CD4-positive, alpha-beta T cell treated with Interleukin-21 for 1 hour (primary cell): ENCODE data around the gene ARHGEF37.
A peak's percentile ranks its signal among the peaks of the same experiment; 100 is the strongest.
"Not testable (repeated sequence)": the region's sequence is repeated elsewhere in the genome, so short reads cannot be mapped to it uniquely, and the experiment has no call there.

Experiments used
- DNase-seq: peaks from one replicate; pipeline ENCODE4 v3.0.0-alpha.2; 2020

The ARHGEF37 gene, protein sequence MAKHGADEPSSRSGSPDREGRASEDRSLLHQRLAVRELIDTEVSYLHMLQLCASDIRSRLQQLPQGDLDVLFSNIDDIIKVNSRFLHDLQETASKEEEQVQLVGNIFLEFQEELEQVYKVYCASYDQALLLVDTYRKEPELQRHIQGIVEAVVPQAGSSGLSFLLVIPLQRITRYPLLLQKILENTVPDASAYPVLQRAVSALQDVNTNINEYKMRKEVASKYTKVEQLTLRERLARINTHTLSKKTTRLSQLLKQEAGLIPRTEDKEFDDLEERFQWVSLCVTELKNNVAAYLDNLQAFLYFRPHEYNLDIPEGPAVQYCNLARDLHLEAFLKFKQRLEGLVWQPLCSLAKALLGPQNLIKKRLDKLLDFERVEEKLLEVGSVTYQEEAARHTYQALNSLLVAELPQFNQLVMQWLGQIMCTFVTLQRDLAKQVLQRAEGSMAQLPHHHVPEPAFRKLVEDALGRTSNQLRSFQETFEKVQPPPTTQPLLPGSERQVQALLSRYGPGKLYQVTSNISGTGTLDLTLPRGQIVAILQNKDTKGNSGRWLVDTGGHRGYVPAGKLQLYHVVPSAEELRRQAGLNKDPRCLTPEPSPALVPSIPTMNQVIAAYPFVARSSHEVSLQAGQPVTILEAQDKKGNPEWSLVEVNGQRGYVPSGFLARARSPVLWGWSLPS

DNA sequence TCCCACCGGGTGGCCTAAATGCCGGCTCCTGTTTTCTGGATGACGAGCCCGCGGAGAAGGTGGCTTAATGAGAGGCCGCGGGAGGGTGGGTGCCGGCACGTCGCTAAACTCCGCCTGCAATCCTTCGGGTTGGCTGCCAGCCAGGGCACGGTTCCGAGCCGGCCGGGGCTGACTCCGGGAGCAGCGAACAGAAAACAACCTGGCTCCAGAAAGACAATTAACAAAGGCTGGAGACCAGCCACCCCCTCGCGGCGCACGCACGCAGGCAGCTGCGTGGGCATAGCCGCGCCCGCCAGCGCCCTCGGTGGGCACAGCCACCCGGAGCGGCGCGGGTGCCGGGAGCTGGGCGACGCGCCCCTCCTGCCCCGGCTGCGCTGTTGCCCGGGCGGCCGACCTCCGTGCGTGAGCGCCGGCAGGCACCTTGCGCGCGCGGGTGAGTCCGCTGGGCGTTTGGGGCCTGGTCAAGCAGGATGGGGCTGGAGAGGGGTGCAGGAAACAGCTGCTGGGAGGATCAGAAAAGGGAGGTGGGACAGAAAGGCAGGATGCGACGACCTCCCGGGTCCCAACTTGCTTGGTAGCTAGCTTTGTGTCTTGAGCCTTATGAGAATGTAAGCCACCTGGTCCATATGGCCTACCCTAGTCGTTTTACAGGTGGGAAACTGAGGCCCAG lies at the start of gene ARHGEF37:
TSS of gene ARHGEF37 (plus strand) at position 307 of the 670 bp plus-strand sequence. CDS start 16,272 bp downstream, outside the sequence.
- DNase-seq, result peak; percentile 18

DNA sequence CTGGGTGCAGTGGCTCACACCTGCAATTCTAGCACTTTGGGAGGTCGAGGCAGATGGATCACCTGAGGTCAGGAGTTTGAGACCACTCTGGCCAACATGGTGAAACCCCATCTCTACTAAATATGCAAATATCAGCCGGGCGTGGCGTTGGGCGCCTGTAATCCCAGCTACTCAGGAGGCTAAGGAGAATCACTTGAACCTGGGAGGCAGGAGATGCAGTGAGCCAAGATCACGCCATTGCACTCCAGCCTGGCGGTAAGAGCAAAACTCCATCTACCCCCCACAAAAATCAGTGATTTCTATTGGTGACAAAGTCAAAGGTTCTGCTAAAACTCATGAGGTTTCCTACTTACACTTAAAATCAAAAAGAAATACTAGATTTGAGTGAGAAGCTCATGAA lies 48.9 kb upstream of the ARHGEF37 start:
- no peak for DNase-seq

DNA sequence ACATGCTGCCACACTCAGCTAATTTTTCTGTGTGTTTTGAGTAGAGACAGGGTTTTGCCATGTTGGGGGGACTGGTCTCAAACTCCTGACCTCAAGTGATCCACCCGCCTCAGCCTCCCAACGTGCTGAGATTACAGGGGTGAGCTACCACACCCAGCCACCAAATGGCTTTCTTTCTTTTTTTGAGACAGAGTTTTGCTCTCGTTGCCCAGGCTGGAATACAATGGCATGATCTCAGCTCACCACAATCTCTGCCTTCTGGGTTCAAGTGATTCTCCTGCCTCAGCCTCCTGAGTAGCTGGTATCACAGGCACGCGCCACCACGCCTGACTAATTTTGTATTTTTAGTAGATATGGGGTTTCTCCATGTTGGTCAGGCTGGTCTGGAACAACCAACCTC lies 45.5 kb upstream of the ARHGEF37 start:
- DNase-seq, result not testable (repeated sequence)

DNA sequence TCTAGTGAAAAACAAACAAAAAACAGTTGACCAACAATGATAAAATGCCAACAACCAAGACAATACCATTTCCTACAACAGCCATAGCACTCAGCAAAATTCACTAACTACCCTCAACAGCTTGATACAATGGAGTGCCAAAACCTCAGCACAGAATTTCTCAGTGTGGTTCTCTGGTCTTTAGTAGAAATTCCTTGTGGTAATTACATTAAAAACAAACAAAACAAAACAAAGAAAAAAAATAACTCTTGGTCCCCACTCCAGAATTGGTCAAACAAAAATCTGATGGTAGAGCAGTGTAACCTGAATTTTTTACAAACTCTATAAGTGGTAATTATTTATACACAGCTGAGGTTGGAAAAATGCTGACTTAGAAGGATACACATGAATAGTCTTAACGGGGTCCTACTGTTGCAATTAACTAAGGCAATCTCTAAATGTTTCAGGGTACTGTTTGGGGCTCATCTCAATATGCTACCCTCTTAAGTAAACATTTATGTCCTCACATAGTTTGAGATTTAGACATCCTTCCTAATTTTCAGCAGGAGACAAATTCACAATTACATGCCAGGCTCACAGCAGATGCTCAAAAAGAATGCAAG lies 43.8 kb upstream of the ARHGEF37 start:
- DNase-seq, result no peak

DNA sequence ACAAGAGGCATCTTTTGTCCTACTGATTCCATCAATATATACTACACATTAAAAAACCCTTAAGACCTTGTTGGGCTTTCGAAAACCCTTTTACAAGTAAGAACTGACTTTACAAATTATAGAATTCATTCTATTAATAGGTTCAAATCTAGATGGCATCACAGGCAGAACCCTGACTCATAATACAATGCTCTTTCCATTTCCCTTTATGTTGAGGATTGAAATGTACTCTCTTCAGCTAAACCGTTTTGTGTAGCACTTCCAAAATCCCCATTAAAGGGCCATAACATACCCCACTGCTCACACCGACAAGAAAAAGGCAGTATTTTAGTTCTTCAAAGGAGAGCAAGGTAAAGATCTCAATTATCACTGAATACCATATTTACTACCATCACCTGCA lies 41.2 kb upstream of the ARHGEF37 start:
- no peak for DNase-seq

DNA sequence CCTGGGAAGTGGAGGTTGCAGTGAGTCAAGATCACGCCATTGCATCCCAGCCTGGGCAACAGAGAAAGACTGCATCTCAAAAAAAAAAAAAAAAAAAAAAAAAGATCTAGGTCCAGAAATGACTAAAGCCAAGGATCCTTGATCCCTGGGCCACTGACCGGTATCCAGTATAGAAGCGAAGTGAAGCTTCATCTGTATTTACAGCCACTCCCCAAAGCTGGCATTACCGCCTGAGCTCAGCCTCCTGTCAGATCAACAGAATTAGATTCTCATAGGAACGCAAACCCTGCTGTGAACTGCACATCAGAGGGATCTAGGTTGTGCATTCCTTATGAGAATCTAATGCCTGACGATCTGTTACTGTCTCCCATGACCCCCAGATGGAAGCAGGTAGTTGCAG lies 39.4 kb upstream of the ARHGEF37 start:
- no peak for DNase-seq

DNA sequence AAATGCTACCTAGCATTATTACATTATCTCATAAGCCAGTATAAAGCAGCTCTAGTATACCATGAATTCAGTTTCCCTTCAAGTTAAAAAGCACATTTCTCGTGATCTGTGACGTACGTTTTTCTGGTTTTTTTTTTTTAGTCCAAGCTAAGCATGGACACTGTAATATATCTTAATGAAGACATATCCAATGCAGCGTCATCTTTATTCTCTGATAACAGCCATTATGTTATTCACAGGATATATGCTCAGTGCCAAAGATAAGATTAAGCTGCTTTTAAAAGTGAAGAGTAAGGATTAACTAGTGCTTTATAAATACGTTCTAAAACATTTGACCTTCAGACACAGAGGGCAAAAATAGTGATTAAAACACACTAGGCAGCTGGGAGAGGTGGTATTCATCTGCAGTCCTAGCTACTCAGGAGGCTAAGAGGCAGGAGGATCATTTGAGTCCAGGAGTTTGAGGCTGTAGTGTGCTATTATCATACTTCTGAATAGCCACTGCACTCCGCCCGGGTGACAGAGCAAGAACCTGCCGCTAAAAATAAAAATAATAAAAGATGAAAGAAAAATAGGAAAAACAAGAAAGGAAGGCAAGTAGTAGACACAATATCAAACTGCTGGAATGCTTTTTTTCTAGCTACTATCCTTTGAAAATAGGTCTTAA lies 37.8 kb upstream of the ARHGEF37 start:
- no peak for DNase-seq

DNA sequence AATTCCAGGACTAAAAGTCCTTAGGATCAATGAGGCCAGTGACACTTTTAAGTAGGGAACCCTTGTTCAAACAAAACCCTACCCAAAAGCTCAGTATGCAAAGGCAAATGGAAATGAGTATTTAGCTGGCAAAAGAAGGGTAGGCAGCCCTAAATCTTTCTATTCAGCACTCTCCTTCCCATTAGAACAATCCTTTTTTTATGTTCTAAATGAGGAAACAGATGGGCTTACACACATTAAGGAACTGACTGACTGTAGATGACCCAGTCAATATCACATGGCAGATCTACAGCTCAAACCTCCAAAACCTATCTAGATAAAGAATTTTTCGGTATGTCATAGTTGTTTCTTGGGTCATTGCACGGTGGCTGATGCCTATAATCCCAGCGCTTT lies 37.3 kb upstream of the ARHGEF37 start:
- DNase-seq, result no peak

DNA sequence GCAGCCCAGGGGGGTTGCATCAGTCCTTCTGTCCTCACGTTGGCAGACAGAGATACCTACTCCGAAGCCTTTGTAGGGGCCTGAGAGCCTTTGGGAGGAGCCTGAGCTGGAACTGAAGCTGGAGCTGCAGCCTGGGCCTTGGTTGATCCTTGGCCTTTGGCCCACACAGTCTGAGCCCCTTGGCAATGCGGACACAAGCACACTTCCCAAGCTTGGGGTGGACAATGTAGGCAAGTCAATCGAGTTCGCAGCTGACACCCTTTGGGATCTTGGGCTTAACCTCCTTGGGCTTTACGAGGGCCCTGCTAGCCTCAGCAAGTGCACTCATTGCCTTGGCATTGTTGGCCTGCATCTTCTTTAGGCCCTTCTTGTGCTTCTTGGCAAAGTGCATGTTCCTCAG lies 36.0 kb upstream of the ARHGEF37 start:
- DNase-seq, result no peak

DNA sequence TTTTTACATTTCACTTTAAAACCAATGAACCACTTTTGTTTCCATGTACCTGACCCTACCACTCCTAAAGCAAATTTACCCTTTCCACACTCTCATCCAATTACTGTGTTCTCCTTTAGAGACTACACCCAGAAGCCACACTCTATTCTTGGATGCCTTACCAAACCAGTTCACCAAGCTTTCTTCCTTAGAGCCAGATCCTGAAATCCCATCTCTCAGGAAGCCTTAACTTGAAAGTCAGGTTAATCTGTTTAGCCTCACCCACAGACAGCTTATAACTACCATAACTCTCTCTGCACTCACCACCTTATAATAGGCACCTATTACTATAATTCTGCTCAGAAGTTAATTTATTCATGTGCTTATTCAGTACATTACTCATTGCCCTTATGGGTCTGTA lies 34.3 kb upstream of the ARHGEF37 start:
- no peak for DNase-seq

DNA sequence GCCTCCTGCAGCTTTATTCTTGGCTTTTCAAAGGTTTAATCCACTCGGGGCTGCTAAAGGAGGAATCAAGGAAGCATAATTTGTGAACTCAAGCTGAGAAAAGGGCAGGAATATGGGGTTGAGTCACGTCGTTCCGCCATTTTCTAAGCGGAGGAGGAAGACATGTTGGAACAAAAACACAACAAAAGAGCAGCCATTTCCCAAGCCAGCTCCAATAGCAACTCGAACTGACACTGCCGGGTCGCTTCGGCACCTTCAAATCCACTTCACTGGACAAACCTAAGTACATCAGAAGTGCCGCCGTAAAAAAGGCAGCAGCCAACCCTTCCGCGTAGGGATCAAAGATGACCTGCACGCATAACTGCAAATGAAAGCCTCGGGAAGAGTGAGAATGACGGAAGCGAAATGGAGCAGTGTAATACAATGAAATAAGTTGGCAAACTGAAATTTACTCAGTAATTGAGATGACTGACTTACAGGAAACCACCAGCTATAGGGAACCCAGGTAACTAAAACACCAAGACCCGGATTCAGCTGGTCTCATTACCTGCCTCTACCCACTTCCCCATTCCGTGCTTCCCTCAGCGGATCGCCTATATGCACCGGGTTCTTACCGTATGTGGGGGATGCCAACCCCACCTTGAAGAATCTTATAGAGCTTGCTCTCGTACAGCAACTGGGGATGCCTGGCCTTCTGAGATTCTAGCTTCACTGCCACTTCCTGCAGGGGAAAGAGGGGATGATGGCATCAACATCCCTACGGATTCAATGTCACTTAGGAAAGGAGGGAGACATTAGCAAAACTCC lies 31.6 kb upstream of the ARHGEF37 start:
- DNase-seq, result peak; percentile 48

DNA sequence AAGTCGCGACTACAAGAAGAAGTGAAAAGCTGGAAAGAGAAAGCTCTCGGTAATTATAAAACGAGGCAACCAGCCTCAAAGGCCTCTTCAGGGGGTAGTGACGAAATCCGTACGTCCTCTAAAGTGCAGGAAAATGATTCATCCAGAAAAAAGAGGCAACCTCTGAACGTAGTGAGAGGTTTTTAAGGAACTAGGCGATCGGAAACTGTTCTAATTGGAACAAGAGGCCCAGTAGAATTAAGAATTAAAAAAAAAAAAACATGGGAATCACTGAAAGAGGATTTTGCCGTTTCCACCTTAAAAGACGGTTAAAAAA lies 31.1 kb upstream of the ARHGEF37 start:
- peak; percentile 34 for DNase-seq

DNA sequence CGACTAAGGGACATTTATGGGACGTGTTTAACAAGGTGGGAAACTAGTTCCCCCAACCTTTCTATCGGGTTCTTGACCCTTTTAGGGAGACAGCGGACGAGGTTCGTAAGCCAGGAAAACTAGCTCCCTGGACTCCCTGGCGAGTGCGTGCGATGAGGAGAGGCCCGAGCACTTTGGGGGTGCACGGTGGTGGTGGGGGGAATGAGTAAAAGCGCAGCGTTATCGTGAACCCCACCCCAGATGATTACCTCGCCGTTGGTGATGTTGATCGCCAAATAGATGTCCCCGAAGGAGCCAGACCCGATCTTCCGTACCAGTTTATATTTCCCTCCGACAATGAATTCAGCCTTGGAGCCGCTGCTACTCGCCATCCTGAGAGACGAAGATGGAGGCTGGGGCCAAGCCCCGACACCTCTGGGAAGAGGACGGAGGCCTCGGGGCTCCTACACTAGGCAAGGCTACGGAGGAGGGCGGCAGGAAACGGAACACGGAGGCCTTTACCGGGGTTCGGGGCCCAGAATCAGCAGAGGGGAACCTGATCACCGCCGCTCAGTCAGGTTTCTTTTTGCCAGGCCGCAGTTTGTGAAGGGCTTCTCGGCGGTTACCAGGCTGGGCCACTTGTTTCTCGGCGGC lies 30.6 kb upstream of the ARHGEF37 start:
- DNase-seq, result no peak

DNA sequence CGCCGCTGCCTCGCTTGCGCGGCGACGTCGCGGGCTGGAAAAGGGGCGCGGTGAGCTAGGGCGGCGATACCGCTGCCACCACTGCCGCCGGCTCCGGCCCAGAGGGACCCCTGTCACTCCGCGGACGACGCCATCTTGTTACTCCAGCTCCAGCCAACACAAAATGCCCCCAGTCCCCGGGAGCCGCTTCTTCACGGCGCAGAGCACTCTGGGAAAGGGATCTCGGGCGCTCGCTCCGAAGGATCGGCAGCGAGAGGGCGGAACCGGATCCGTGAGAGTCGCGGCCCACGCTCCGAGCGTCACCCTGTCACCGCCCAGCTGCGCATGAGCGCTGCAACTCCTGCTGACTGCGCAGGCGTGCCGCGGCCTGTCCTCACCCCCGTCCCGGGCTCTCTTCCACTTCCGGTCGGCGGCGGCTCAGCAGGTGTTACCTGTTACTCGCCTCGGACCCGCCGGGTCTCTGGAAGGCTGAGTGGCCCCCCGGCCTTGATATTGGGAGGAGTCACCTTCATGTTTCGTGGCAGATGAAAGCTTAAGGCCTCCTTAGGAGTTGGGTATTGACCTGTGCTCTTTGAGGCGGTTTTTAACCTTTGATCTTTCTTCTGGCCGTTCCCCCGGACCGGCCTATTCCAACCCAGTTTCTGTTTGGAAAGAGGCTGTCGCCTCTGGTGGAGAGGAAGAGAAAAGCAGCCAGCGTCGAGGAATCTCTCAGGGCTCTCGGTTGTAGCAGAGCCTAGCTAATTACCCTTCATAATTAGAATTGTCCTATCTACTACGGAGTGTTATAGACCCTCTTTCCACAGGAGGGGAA lies 29.9 kb upstream of the ARHGEF37 start, which contains the start of gene CSNK1A1:
TSS of gene CSNK1A1 (minus strand) at position 213 of the 811 bp plus-strand sequence. CDS start 475 bp downstream, outside the sequence.
- peak; percentile 99 for DNase-seq

DNA sequence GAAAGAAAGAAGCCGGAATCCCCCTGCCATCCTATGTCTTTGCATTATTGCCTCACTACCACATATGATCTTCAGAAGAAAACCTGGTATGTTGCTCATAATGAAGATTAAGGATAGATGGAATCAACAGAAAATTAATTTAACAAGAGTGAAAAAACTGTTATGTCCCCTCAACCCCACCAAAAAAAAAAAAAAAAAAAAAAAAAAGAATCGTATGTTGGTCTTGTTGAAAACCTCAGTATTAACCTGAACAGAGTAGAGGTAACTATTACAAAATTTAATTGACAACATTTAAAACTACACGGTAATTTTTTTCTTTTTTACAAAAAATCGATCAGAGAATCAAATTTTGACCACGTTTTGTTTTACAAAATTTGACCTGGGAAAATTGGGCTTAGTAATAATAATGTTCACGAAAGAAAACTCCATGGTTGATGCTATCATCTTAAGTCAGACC lies 29.2 kb upstream of the ARHGEF37 start:
- no peak for DNase-seq

DNA sequence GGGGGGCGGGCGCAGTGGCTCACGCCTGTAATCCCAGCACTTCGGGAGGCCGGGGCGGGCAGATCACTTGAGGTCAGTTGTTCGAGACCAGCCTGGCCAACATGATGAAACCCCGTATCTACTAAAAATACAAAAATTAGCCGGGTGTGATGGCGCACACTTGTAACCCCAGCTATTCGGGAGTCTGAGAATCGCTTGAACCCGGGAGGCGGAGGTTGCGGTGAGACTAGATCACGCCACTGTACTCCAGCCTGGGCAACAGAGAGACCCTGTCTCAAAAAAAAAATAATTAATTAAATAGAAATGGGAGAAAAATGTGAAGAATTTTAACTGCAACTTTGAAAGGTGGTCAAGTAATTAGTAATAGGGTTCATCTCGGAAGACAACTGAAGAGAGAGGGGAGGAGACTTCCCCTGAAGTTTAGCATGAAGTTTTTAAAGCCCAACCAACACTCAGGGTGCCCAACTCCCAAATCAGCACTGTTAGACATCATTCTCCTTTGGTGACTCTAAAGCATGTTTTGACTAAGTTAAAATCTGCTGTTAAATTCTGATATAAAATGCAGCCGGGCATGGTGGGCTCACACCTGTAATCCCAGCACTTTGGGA lies 28.6 kb upstream of the ARHGEF37 start:
- no peak for DNase-seq

DNA sequence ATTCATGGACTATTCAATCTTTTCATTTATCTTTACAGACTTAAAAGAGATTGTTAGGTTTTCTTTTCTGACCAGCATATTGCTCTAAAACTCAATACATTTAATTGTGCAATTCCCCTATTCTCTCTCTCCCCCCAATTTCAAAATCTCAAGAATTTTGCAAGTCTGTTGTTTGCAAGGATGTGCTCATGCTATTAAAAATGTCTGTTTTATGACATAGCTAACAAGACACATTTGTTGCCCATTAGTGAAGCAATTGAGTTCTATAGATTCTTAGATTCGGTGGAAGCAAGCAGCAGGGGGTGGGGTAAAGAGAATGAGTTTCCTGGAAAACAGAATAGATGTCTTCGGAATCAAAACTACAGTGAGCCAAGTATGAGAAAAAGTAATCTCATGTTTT lies 21.6 kb upstream of the ARHGEF37 start:
- no peak for DNase-seq

DNA sequence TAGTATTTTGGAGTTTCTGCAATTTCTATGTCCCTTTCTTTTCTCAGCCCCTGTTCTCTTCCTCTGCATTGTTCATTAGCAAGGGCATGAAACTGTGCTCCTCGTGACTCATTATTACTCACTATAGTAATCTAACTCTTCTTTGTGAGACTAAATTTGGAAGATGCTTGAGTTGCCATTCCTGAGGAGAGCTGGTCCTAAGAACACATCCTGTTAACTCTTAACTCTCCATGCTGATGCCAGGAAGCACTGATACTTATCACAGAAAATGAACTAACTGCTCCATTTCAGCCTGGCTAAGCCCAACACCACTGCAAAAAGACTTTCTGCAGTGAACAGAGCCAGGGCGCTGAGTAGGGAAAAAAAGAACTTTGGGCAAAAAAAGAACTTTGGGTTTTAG lies 19.4 kb upstream of the ARHGEF37 start:
- no peak for DNase-seq

DNA sequence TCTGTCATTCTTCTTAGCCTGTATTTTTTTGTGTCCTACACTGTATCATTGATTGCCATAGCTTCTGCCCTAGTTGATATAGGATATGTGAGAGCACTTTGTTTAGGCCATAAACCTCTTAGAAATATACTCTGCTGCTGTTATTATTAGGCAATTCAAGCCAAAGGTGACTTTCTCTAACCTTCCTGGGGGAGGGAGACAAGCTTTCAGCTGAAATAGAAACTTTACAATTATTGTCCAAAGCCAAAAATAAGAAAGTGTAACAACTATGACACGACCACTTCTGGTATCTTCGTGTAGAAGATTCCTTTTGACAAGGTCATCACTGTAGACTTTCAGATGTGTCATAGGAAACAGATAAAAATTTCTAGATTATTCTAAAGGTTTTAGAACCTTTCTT lies 17.8 kb upstream of the ARHGEF37 start:
- DNase-seq, result no peak

DNA sequence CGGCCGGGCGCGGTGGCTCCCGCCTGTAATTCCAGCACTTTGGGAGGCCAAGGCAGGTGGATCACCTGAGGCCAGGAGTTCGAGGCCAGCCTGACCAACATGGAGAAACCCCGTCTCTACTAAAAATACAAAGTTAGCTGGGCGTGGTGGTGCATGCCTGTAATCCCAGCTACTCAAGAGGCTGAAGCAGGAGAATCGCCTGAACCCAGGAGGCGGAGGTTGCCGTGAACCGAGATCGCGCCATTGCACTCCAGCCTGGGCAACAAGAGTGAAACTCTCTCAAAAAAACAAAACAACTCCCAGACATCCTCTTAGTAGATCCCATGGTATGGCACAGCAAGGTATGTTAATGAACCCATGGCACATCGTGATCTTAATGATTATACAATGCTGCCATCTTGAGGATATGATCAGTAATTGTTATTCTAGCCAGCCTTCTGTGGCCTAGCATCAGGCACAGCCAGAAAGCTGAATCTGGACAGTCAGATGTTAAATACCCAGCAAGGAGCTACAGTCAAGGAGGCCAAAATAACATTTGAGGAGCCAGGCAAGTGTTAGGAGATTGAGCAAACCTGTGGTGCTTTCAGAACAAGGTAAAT lies 16.7 kb upstream of the ARHGEF37 start:
- peak; percentile 74 for DNase-seq
